ENCODE results near the gene TBCCD1. TPM values are rescaled to one million over a fixed set of nuclear protein-coding genes. Genes with fewer than 3 reads are reported as not detected.

The TBCCD1 gene
- total and polyA plus RNA-seq, 7 donors: 4.6 to 10.8 (median 6.6) TPM

DNA sequence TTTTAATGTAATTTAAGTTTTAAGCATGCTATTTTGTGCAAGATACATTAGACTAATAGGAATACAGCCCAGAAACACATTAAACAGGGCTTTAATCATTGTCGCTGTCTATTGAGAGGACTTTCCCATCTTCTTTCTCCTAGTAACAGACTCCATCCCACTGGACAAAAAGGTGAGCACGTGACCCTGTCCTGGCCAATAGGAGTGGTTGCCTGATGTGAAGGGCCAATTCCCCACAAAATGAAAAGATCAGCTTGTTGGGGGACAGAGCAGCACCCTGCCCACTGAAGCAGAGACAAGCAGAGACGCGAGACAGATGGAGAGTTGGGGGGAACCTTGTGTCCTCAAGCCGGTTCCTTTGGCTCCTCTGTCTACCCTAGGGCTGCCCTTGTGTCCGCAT lies 44.1 kb downstream of the TBCCD1 start:
- ATAC-seq (no peak), DNase-seq (no peak)
- no peak for TF ChIP-seq CTCF (IDR thresholded peaks at IDR 0.05)
- Histone ChIP-seq H3K4me1 (no peaks in the 10 kb centered on the region), H3K27ac (no peak overlapping the region), H3K9me3 (no peaks in the 10 kb centered on the region), H3K27me3 (ENCODE audit: insufficient read depth in 3 of 3, low read length in 2 of 3) (peaks cover 0 to 9% (median 4%) of the 10 kb centered on the region in 3 donors), H3K4me3 (no peak overlapping the region), H3K36me3 (ENCODE audit: insufficient read depth in 1 of 2, low read depth in 1 of 2) (no peaks in the 10 kb centered on the region)
- 63 to 72% (median 63%) methylated on average over 6 of the region's 6 CpGs for WGBS, 3 donors
- intact Hi-C loops (cut with DNase I): no loop called here

- no peak for DNase-seq
- Histone ChIP-seq H3K27ac (no peak overlapping the region), H3K9me3 (no peaks in the 10 kb centered on the region), H3K36me3 (ENCODE audit: insufficient read depth in 1 of 2, low read depth in 1 of 2) (no peaks in the 10 kb centered on the region), H3K4me3 (no peak overlapping the region), H3K27me3 (ENCODE audit: insufficient read depth in 3 of 3, low read length in 2 of 3) (peaks cover 0 to 10% (median 4%) of the 10 kb centered on the region in 3 donors), H3K4me1 (no peaks in the 10 kb centered on the region)
- intact Hi-C loops (cut with DNase I): no loop called here
- TF ChIP-seq CTCF (IDR thresholded peaks at IDR 0.05): no peak
- no peak for ATAC-seq
- 61 to 70% (median 65%) methylated on average over 10 of the region's 10 CpGs for WGBS, 3 donors
Observed at GRCh38 chr3:186520957-186521842, 45.9 kb downstream of the TBCCD1 start.

DNA sequence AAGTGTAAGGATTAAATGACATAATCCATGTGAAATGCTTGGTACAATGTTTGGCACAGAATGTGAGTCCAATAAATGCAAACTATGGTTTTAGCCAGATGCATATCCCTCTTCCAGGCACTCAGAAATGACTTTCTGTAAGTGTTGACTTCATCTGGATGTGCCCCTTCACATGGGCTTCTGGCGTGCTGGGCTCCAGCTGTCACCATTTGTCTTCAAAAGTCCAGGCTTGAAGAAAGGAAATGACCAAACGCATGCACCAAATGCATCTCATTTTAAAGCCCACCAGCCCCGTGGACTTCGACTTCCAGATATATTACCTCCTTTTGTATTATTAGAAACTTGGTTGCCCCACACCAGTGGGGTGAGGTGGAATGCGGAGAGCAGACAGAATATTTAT lies 46.7 kb downstream of the TBCCD1 start:
- DNase-seq: no peak
- ATAC-seq: no peak
- no peaks in the 10 kb centered on the region for H3K9me3 ChIP-seq
- no peak overlapping the region for H3K4me3 ChIP-seq
- intact Hi-C loops (cut with DNase I): no loop called here
- no peaks in the 10 kb centered on the region for H3K4me1 ChIP-seq
- H3K36me3 ChIP-seq (ENCODE audit: insufficient read depth in 1 of 2, low read depth in 1 of 2): no peaks in the 10 kb centered on the region
- 22 to 24% (median 23%) methylated on average over 5 of the region's 5 CpGs for WGBS, 3 donors
- no peak overlapping the region for H3K27ac ChIP-seq
- no peak for TF ChIP-seq CTCF (IDR thresholded peaks at IDR 0.05)
- peaks cover 0 to 10% (median 4%) of the 10 kb centered on the region in 3 donors for H3K27me3 ChIP-seq (ENCODE audit: insufficient read depth in 3 of 3, low read length in 2 of 3)

DNA sequence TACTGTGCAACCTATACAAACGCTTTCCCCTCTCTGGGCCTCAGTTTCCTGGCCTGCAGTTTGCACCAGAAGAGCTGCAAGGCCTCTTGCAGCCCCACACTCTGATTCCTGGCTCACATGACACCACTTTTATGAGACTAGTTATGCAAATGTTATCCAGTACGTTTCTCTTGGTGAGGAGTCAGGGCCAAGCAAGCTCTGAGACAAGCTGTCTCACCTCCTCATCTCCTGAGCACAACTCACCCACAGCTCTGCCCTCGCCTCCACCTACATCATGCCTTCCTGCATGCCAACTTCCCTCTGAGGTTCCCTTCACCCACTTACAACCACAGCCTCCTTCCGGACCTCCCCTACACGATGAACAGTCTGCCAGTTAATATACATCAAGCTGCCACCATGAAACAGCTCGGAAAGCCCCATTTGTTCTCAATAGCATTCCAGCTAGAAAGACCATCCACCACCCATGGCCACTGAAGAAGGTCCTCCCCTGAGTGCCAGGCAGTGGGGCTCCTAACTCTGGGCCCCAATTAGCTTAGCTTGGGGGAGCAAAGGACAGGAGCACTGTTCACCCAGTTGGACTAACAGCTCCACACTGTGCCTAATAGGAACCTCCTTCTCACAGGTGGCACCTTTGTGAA lies 48.0 kb downstream of the TBCCD1 start:
- no peak for DNase-seq
- WGBS, 3 donors: 65 to 72% (median 67%) methylated on average over 6 of the region's 6 CpGs
- no peak for ATAC-seq
- no peak for TF ChIP-seq CTCF (IDR thresholded peaks at IDR 0.05)
- H3K4me3 ChIP-seq: no peak overlapping the region
- no peaks in the 10 kb centered on the region for H3K4me1 ChIP-seq
- H3K27ac ChIP-seq: no peak overlapping the region
- H3K9me3 ChIP-seq: no peaks in the 10 kb centered on the region
- peaks cover 4 to 9% (median 4%) of the 10 kb centered on the region in 3 donors for H3K27me3 ChIP-seq (ENCODE audit: insufficient read depth in 3 of 3, low read length in 2 of 3)
- no peaks in the 10 kb centered on the region for H3K36me3 ChIP-seq (ENCODE audit: insufficient read depth in 1 of 2, low read depth in 1 of 2)
- intact Hi-C loops (cut with DNase I): no loop called here
